Cerebellar nuclear complex (tissue), 1 donor: Measurements from ENCODE around the gene ZNF827.

Source experiments
- DNase-seq, 2 experiments: peaks; one replicate each; lab custom pipeline; 2025; lab: John Stamatoyannopoulos, UW

The ZNF827 gene, protein sequence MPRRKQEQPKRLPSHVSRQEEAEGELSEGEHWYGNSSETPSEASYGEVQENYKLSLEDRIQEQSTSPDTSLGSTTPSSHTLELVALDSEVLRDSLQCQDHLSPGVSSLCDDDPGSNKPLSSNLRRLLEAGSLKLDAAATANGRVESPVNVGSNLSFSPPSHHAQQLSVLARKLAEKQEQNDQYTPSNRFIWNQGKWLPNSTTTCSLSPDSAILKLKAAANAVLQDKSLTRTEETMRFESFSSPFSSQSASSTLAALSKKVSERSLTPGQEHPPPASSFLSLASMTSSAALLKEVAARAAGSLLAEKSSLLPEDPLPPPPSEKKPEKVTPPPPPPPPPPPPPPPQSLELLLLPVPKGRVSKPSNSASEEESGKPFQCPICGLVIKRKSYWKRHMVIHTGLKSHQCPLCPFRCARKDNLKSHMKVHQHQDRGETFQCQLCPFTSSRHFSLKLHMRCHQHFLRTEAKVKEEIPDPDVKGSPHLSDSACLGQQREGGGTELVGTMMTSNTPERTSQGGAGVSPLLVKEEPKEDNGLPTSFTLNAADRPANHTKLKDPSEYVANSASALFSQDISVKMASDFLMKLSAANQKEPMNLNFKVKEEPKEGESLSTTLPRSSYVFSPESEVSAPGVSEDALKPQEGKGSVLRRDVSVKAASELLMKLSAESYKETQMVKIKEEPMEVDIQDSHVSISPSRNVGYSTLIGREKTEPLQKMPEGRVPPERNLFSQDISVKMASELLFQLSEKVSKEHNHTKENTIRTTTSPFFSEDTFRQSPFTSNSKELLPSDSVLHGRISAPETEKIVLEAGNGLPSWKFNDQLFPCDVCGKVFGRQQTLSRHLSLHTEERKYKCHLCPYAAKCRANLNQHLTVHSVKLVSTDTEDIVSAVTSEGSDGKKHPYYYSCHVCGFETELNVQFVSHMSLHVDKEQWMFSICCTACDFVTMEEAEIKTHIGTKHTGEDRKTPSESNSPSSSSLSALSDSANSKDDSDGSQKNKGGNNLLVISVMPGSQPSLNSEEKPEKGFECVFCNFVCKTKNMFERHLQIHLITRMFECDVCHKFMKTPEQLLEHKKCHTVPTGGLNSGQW

GRCh38 chr4:145938618-145939440 is at the start of gene ZNF827:
ZNF827 (minus strand) TSS chr4:145938823; CDS start chr4:145938407, 416 bp downstream.
- no peak for DNase-seq

GRCh38 chr4:145984563-145984962 is 45.9 kb upstream of the ZNF827 start:
- DNase-seq, result no peak

GRCh38 chr4:145982791-145983190 is 44.2 kb upstream of the ZNF827 start:
- DNase-seq, result no peak

DNA sequence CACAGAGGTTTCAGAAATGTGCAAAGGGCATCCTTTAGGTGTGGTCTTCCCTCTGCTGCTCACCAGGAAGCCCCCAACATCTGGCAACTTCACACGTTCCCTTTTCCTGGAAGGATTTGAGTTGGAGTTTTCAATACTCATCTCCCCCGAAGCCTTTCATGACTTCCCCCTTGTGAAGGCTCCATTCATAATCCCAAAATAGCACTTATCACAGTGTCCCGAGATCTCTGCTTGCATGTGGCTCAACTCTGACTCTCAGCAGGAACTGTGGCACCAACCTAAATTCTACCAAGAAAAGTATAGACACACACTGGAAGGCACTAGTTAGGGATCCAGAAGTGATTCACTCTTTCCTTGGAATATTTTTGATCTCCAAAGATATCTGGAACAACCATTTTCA is 40.5 kb upstream of the ZNF827 start:
- DNase-seq, result no peak

- DNase-seq, result no peak
These were observed 38.1 kb upstream of the ZNF827 start for GRCh38 chr4:145976680-145977079.

GRCh38 chr4:145960012-145960411 is 21.4 kb upstream of the ZNF827 start:
- DNase-seq, result no peak

DNA sequence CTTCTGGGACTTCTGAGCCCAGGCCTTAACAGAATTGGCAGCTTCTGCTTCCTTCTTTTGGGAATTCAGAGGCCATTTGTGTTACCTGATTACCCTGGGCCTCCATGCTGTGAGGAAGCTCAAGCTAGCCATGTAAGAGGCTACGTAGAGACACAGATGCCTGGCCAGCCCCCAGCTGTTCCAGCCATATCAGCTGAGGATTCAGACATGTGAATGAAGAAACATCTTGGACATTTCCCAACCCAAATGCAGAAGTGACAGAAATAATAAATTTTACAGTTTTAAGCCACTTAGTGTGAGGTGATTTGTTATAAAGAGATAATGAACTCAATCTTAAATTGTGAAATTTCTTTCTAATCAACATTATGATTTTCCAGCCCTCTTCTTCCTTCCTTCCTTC is 18.7 kb upstream of the ZNF827 start:
- DNase-seq, result no peak

GRCh38 chr4:145956288-145956890 is 17.8 kb upstream of the ZNF827 start:
- no peak for DNase-seq

DNA sequence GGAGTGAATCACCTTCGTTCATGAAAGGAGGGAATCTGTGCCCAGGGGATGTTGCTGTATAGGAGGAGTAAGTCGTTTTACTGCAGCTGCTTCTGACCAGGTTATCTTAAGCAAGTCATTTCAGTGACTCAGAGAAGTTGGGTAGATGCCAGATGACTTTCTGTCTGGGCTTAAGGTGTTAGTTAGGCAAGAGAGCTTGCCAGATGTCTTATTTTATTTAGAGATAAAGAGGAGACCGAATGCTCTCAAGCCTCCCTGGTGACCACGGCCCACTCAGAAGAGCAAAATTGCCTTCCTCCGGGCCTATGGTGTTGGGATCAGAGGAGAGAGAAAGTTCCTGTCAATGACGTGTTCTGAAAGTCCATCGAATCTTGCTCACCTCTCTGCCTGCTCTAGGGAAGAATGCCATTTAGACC is 16.3 kb upstream of the ZNF827 start:
- no peak for DNase-seq

GRCh38 chr4:145951931-145952330 is 13.3 kb upstream of the ZNF827 start:
- DNase-seq, result no peak

- no peak for DNase-seq
These were observed 7.0 kb upstream of the ZNF827 start for GRCh38 chr4:145945431-145946155.

DNA sequence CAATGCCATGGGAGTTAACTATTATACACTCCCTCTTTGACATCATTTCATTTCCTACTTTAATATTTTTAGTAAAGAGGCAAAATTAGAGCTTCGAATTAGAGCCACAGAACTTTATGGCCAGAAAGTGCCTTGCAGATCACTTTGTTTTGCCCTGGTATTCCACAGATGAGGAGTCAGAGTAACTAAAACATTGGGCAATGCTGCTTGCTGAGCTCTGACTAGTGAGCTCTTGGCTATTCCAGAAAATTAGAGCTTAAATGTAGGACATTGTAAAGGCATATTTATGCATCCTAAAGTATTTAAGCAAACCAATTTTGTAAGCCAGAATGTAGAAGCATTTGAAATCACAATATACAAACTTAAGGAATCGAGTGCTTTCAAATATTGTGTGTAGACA is 6.3 kb upstream of the ZNF827 start:
- DNase-seq, result no peak

DNA sequence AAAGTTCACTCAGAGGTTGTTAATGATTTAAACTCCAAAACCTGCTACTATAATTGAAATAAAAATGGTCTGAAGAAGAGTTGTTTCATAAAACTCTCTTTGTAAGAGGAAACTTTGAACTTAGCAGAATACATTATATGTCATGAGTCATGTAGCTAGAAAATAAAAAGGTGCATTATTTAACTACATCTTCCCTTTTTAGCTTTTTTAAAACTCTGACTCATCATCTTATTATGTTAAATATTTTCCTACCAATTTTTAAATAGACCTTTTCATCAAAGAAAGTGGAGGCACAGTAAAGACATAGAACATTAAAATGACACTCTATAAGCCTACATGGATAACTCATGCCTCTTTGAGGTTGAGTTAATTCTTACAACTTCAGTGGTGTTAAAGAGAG is 1.2 kb upstream of the ZNF827 start:
- no peak for DNase-seq

DNA sequence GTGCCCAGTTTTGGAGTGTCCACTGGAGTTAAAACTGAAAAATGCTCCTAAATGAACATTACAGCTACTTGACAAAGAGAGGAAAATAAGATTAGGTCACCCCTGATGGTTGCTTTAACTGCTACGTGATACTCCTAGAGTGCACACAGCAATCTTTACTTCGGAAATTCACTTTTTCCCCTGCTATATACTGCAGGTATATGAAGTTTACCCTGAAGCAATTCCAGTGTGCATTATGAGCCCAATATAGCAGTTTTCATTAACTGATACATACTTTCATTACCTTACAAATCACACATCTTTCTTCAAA is 773 bp upstream of the ZNF827 start:
- DNase-seq, result no peak

- no peak for DNase-seq
These were observed 532 bp downstream of the ZNF827 start for GRCh38 chr4:145937971-145938611.

GRCh38 chr4:145936997-145937901 is 1.4 kb downstream of the ZNF827 start:
- DNase-seq, result no peak

- no peak for DNase-seq
These were observed 2.3 kb downstream of the ZNF827 start for GRCh38 chr4:145936142-145936996.
